ENCODE data around the gene GSTCD.

The GSTCD gene

DNA sequence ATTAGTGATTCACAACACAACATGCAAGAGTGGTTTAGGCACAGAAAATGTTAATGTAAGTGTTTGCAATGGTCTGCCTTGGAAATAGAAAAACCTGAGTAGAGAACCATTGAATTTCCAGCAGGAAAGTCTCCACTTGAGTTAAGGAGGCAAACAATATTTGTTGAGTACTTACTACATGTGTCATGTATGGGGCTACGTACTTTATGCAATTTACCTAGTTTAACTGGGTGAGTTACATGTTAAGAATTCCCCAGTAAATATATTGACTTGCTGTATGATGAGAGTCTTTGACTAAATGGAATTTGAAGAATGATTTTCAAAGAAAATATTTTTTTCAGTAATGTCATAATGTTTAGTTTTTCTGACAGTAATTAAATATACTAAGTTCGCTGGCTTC lies 178.9 kb downstream of the GSTCD start:
- TF ChIP-seq, protein P1, sequence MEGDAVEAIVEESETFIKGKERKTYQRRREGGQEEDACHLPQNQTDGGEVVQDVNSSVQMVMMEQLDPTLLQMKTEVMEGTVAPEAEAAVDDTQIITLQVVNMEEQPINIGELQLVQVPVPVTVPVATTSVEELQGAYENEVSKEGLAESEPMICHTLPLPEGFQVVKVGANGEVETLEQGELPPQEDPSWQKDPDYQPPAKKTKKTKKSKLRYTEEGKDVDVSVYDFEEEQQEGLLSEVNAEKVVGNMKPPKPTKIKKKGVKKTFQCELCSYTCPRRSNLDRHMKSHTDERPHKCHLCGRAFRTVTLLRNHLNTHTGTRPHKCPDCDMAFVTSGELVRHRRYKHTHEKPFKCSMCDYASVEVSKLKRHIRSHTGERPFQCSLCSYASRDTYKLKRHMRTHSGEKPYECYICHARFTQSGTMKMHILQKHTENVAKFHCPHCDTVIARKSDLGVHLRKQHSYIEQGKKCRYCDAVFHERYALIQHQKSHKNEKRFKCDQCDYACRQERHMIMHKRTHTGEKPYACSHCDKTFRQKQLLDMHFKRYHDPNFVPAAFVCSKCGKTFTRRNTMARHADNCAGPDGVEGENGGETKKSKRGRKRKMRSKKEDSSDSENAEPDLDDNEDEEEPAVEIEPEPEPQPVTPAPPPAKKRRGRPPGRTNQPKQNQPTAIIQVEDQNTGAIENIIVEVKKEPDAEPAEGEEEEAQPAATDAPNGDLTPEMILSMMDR (conservative IDR thresholded peaks at IDR 0.05; ENCODE audit: low read length): no peak
- no peak overlapping the region for H3K4me3 ChIP-seq (ENCODE audit: low read length)
- DNase-seq (ENCODE audit: low read depth): no peak

DNA sequence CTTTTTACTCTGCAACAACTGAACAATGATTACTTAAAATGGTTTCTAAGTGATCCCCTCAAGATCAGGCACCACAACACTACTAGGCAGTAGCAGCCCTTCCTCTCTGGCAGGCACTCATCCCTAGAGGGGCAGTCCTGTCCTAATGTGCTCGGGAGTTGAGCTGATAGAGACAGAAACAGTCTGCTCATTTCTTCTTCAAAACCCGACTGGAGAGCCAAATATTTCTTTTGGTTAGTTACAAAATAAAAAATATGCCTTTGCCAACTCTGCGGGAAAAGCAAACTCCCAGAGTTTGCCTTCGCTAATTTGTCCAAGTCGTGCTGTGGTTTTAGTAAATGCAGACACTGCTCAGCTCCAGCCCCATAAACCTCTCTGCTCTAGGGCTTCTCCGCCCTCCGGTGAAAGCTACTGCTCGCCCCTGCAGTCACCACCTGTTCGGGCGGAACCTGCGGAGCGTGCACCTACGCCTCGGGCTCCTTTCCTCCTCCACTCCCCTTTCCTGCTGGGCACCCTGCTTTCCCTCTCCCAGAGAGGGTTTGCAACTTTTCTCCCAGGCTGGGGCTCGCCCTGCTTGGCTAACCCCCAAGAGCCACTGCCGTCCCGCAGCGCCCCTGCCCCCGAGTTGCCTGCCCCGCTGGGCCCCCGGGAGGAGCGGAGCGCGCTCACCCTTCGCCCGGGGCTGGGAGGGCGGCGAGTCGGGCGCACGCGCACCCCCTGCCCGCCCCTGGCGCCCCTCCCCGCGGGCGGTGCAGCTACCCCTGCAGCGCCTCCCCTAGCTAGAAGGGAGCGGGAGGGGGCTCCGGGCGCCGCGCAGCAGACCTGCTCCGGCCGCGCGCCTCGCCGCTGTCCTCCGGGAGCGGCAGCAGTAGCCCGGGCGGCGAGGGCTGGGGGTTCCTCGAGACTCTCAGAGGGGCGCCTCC lies 186.3 kb downstream of the GSTCD start, which contains the start of gene NPNT:
TSS of gene NPNT (plus strand) at position 812 of the 923 bp plus-strand sequence. CDS start 182 bp downstream, outside the sequence.
- DNase-seq (ENCODE audit: low read depth): peak; percentile 47
- peak within 1 kb of the TSS; percentile 35 for H3K4me3 ChIP-seq (ENCODE audit: low read length)
- TF ChIP-seq, protein P1 (conservative IDR thresholded peaks at IDR 0.05; ENCODE audit: low read length): no peak

DNA sequence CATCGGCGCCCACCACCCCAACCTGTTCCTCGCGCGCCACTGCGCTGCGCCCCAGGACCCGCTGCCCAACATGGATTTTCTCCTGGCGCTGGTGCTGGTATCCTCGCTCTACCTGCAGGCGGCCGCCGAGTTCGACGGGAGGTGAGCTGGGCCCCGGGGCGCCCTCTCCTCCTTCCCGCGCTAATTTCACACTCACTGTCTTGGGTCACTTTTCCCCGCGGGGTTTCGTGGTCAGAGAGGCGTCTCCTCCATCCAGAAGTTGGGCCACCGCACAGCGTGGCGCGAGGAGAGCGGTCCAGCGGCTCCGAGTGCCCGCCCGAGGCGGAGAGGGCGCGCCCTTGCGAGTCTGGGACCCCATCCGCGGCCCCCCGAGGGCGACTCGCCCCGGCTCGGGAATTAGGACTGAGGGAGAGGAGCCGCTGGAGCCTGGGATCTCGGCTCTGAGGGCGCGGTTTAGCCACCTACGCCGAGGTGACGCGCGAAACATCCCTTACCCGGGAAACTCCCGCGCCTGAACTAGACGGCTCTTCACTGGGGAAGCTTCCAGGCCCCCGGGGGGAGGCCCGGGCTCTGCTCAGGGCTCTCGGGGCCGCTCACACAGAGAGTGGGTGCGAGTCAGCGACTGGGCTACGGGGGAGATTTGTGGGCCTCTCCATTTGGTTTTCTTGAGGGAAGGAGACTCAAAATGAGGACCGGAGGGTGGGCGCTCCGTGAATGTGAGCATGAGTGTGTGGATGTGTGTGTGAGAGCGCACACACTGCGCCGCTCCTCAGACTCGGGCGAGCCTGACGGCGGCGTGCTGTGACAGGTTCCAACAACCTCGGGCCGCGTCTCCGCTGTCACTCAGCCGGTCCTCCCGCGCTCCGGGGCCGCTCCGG lies 187.2 kb downstream of the GSTCD start:
- H3K4me3 ChIP-seq (ENCODE audit: low read length): peak overlapping the region; percentile 21
- TF ChIP-seq, protein P1 (conservative IDR thresholded peaks at IDR 0.05; ENCODE audit: low read length): no peak
- no peak for DNase-seq (ENCODE audit: low read depth)

DNA sequence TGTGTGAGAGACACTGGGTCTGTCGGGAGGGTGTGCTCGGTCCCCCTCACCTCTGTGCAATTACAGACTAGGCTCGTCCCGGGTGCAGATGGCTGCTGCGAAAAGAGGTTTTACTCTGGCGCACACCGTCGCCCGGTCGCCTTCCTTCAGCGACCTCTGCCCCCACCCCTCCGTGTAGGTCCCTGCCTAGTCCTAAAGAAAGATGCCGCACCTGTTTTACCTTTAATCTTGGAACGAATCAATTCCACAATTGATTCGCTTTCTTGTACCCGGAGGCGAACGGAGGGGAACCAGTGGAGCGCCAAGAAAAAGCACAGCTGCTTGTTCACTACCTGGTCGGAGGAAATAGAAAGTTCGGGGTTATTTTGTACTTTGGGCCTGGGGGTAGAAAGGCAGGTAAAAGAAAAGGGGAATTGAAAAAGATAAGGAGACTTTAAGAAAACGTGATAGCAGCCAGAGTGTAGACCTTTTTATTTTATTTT lies 187.9 kb downstream of the GSTCD start:
- peak overlapping the region; percentile 21 for H3K4me3 ChIP-seq (ENCODE audit: low read length)
- no peak for DNase-seq (ENCODE audit: low read depth)
- TF ChIP-seq, protein P1 (conservative IDR thresholded peaks at IDR 0.05; ENCODE audit: low read length): no peak

Data from AG10803 (cell line).